CD4-positive, alpha-beta memory T cell (primary cell): Measurements from ENCODE around the gene ZNF524. TPM values are rescaled to one million over a fixed set of nuclear protein-coding genes. Genes with fewer than 3 reads are reported as not detected.

Source experiments
- polyA plus RNA-seq, 2 donors: library from polyadenylated mRNA; unstranded; fragments of 300-500 nt; fragmentation: Illumina TruSeq; gene quantifications; one replicate each; pipeline ENCODE4 v1.2.3, GENCODE V29; 2021
- total RNA-seq, 2 experiments: library from RNA; stranded (reverse); gene quantifications; one replicate each; pipeline ENCODE4 v1.2.3, GENCODE V29; 2021

ZNF524 gene
- total and polyA plus RNA-seq, 4 experiments from 2014 or later = 26.2 to 40.1 (median 32.6) TPM

Other genes with a start within 250 kb of the ZNF524 start
- under 1 TPM in 1 of 2 experiments, not detected in 1; 0.38 TPM for gene COX6B2, start 245.6 kb upstream of the ZNF524 start, total RNA-seq
- gene COX6B2, start 245.6 kb upstream of the ZNF524 start, polyA plus RNA-seq = not detected
- not detected for gene GARIN5B, start 237.0 kb upstream of the ZNF524 start, total RNA-seq
- gene GARIN5B, start 237.0 kb upstream of the ZNF524 start, polyA plus RNA-seq = not detected
- under 1 TPM; 0.32 to 0.47 TPM for gene IL11, start 229.8 kb upstream of the ZNF524 start, total RNA-seq
- gene IL11, start 229.8 kb upstream of the ZNF524 start, polyA plus RNA-seq = not detected
- not detected for gene TMEM190, start 223.5 kb upstream of the ZNF524 start, total RNA-seq
- gene TMEM190, start 223.5 kb upstream of the ZNF524 start, polyA plus RNA-seq = not detected
- gene TMEM238, start 216.0 kb upstream of the ZNF524 start, total RNA-seq = 1 to 10 TPM; 9.6 to 9.9 TPM
- gene TMEM238, start 216.0 kb upstream of the ZNF524 start, polyA plus RNA-seq = 1 to 10 TPM in 1 of 2 donors, not detected in 1; 2.4 TPM
- 1,000 to 10,000 TPM; 3,136 to 3,159 TPM for gene RPL28, start 214.4 kb upstream of the ZNF524 start, total RNA-seq
- gene RPL28, start 214.4 kb upstream of the ZNF524 start, polyA plus RNA-seq = 100 to 1,000 TPM; 257 to 784 TPM
- gene UBE2S, start 192.5 kb upstream of the ZNF524 start, total RNA-seq = 10 to 100 TPM; 18.0 to 21.6 TPM
- 10 to 100 TPM; 24.2 to 25.4 TPM for gene UBE2S, start 192.5 kb upstream of the ZNF524 start, polyA plus RNA-seq
- not detected for gene SHISA7, start 157.0 kb upstream of the ZNF524 start, total RNA-seq
- not detected for gene SHISA7, start 157.0 kb upstream of the ZNF524 start, polyA plus RNA-seq
- gene ISOC2, start 138.6 kb upstream of the ZNF524 start, total RNA-seq = 10 to 100 TPM in 1 of 2 experiments, 1 to 10 TPM in 1; 9.9 to 13.7 TPM
- gene ISOC2, start 138.6 kb upstream of the ZNF524 start, polyA plus RNA-seq = 10 to 100 TPM; 24.7 to 29.4 TPM
- gene C19orf85, start 135.5 kb upstream of the ZNF524 start, total RNA-seq = not detected
- gene C19orf85, start 135.5 kb upstream of the ZNF524 start, polyA plus RNA-seq = not detected
- 1 to 10 TPM; 8.1 to 9.1 TPM for gene ZNF628, start 123.7 kb upstream of the ZNF524 start, total RNA-seq
- gene ZNF628, start 123.7 kb upstream of the ZNF524 start, polyA plus RNA-seq = under 1 TPM in 1 of 2 donors, not detected in 1; 0.47 TPM
- 1 to 10 TPM; 2.7 to 3.1 TPM for gene NAT14, start 115.1 kb upstream of the ZNF524 start, total RNA-seq
- 1 to 10 TPM; 2.6 to 3.2 TPM for gene NAT14, start 115.1 kb upstream of the ZNF524 start, polyA plus RNA-seq
- gene SSC5D, start 111.9 kb upstream of the ZNF524 start, total RNA-seq = under 1 TPM; 0.20 to 0.36 TPM
- gene SSC5D, start 111.9 kb upstream of the ZNF524 start, polyA plus RNA-seq = not detected
- not detected for gene SBK2, start 63.2 kb upstream of the ZNF524 start, total RNA-seq
- gene SBK2, start 63.2 kb upstream of the ZNF524 start, polyA plus RNA-seq = not detected
- not detected for gene SBK3, start 54.7 kb upstream of the ZNF524 start, total RNA-seq
- not detected for gene SBK3, start 54.7 kb upstream of the ZNF524 start, polyA plus RNA-seq
- 1 to 10 TPM; 8.0 to 9.6 TPM for gene ZNF579, start 19.4 kb upstream of the ZNF524 start, total RNA-seq
- under 1 TPM in 1 of 2 donors, not detected in 1; 0.62 TPM for gene ZNF579, start 19.4 kb upstream of the ZNF524 start, polyA plus RNA-seq
- 10 to 100 TPM; 20.8 to 26.4 TPM for gene FIZ1, start 771 bp upstream of the ZNF524 start, total RNA-seq
- 1 to 10 TPM in 1 of 2 donors, under 1 TPM in 1; 0.99 to 5.3 TPM for gene FIZ1, start 771 bp upstream of the ZNF524 start, polyA plus RNA-seq
- gene ZNF865, start 5.4 kb downstream of the ZNF524 start, total RNA-seq = 10 to 100 TPM; 20.3 to 20.9 TPM
- under 1 TPM in 1 of 2 donors, not detected in 1; 0.30 TPM for gene ZNF865, start 5.4 kb downstream of the ZNF524 start, polyA plus RNA-seq
- 1 to 10 TPM; 7.4 TPM for gene ZNF784, start 24.3 kb downstream of the ZNF524 start, total RNA-seq
- gene ZNF784, start 24.3 kb downstream of the ZNF524 start, polyA plus RNA-seq = 1 to 10 TPM; 1.7 to 2.1 TPM
- 100 to 1,000 TPM in 1 of 2 experiments, 10 to 100 TPM in 1; 92.7 to 105 TPM for gene ZNF580, start 40.7 kb downstream of the ZNF524 start, total RNA-seq
- 10 to 100 TPM in 1 of 2 donors, 1 to 10 TPM in 1; 7.2 to 17.8 TPM for gene ZNF580, start 40.7 kb downstream of the ZNF524 start, polyA plus RNA-seq
- gene ZNF581, start 43.4 kb downstream of the ZNF524 start, total RNA-seq = 10 to 100 TPM; 21.2 to 23.4 TPM
- 10 to 100 TPM; 22.5 to 28.5 TPM for gene ZNF581, start 43.4 kb downstream of the ZNF524 start, polyA plus RNA-seq
- 1 to 10 TPM; 1.2 to 1.5 TPM for gene CCDC106, start 47.9 kb downstream of the ZNF524 start, total RNA-seq
- under 1 TPM; 0.47 to 0.69 TPM for gene CCDC106, start 47.9 kb downstream of the ZNF524 start, polyA plus RNA-seq
- gene U2AF2, start 54.7 kb downstream of the ZNF524 start, total RNA-seq = 100 to 1,000 TPM; 256 to 259 TPM
- 10 to 100 TPM in 1 of 2 donors, 1 to 10 TPM in 1; 1.3 to 14.3 TPM for gene U2AF2, start 54.7 kb downstream of the ZNF524 start, polyA plus RNA-seq
- 10 to 100 TPM; 53.9 to 56.9 TPM for gene EPN1, start 74.9 kb downstream of the ZNF524 start, total RNA-seq
- 10 to 100 TPM in 1 of 2 donors, 1 to 10 TPM in 1; 3.9 to 15.6 TPM for gene EPN1, start 74.9 kb downstream of the ZNF524 start, polyA plus RNA-seq
- gene NLRP9, start 138.1 kb downstream of the ZNF524 start, total RNA-seq = not detected
- not detected for gene NLRP9, start 138.1 kb downstream of the ZNF524 start, polyA plus RNA-seq
- gene RFPL4A, start 158.8 kb downstream of the ZNF524 start, total RNA-seq = not detected
- not detected for gene RFPL4A, start 158.8 kb downstream of the ZNF524 start, polyA plus RNA-seq
- gene RFPL4AL1, start 168.8 kb downstream of the ZNF524 start, total RNA-seq = not detected
- gene RFPL4AL1, start 168.8 kb downstream of the ZNF524 start, polyA plus RNA-seq = not detected
- not detected for gene NLRP11, start 231.7 kb downstream of the ZNF524 start, total RNA-seq
- not detected for gene NLRP11, start 231.7 kb downstream of the ZNF524 start, polyA plus RNA-seq
- gene NLRP4, start 236.3 kb downstream of the ZNF524 start, total RNA-seq = not detected
- not detected for gene NLRP4, start 236.3 kb downstream of the ZNF524 start, polyA plus RNA-seq